Iris pigment epithelial cell (primary cell): ENCODE results near the gene OR6P1.

Experiments
- DNase-seq: peaks from one replicate; pipeline ENCODE4 v3.0.0-alpha.2; 2011; ENCODE audit warnings: low read depth

The OR6P1 gene

GRCh38 chr1:158570480-158570879 is at the start of gene OR6P1:
OR6P1 (minus strand) TSS chr1:158570580; CDS start chr1:158563604, 6,976 bp downstream.
- no peak for DNase-seq

GRCh38 chr1:158613764-158614163 is 43.4 kb upstream of the OR6P1 start:
- DNase-seq: no peak

GRCh38 chr1:158611916-158612315 is 41.5 kb upstream of the OR6P1 start:
- DNase-seq: no peak

GRCh38 chr1:158607296-158607695 is 36.9 kb upstream of the OR6P1 start:
- DNase-seq: no peak

- no peak for DNase-seq
Measured at GRCh38 chr1:158604968-158605367, 34.6 kb upstream of the OR6P1 start, which contains the start of gene OR10Z1. OR10Z1 (plus strand) TSS chr1:158605268; CDS start chr1:158606439, 1,171 bp downstream.

- no peak for DNase-seq
Measured at GRCh38 chr1:158600735-158601134, 30.4 kb upstream of the OR6P1 start.

- DNase-seq: no peak
Measured at GRCh38 chr1:158586942-158587341, 16.6 kb upstream of the OR6P1 start.

GRCh38 chr1:158583962-158584361 is 13.6 kb upstream of the OR6P1 start:
- DNase-seq: no peak

GRCh38 chr1:158579733-158580132 is 9.4 kb upstream of the OR6P1 start, which contains the start of gene OR10X1:
OR10X1 (minus strand) TSS chr1:158579899; CDS start chr1:158579899, 0 bp downstream.
- DNase-seq: no peak

GRCh38 chr1:158577561-158577960 is 7.2 kb upstream of the OR6P1 start:
- no peak for DNase-seq

- DNase-seq: no peak
Measured at GRCh38 chr1:158572226-158572625, 1.8 kb upstream of the OR6P1 start.

- no peak for DNase-seq
Measured at GRCh38 chr1:158564608-158565007, 5.8 kb downstream of the OR6P1 start.

- DNase-seq: no peak
Measured at GRCh38 chr1:158563853-158564252, 6.5 kb downstream of the OR6P1 start.

GRCh38 chr1:158559696-158560095 is 10.7 kb downstream of the OR6P1 start:
- DNase-seq: no peak

GRCh38 chr1:158554352-158554751 is 16.0 kb downstream of the OR6P1 start, which contains the start of gene OR6Y1:
OR6Y1 (minus strand) TSS chr1:158554405; CDS start chr1:158548105, 6,300 bp downstream.
- no peak for DNase-seq

GRCh38 chr1:158552296-158552695 is 18.1 kb downstream of the OR6P1 start:
- DNase-seq: no peak

GRCh38 chr1:158547533-158547932 is 22.8 kb downstream of the OR6P1 start:
- DNase-seq: no peak

GRCh38 chr1:158537609-158538008 is 32.8 kb downstream of the OR6P1 start:
- no peak for DNase-seq

GRCh38 chr1:158534496-158534895 is 35.9 kb downstream of the OR6P1 start:
- DNase-seq: no peak

GRCh38 chr1:158527190-158527815 is 43.1 kb downstream of the OR6P1 start:
- DNase-seq: peak; percentile 30

- no peak for DNase-seq
Measured at GRCh38 chr1:158521666-158522058, 48.7 kb downstream of the OR6P1 start.

- DNase-seq: no peak
Measured at GRCh38 chr1:158520955-158521665, 49.3 kb downstream of the OR6P1 start.

GRCh38 chr1:158520021-158520420 is 50.4 kb downstream of the OR6P1 start:
- DNase-seq: no peak
